ENCODE results near the gene MRPL50.
"Not testable (repeated sequence)": the region's sequence is repeated elsewhere in the genome, so short reads cannot be mapped to it uniquely, and the experiment has no call there.

DNA sequence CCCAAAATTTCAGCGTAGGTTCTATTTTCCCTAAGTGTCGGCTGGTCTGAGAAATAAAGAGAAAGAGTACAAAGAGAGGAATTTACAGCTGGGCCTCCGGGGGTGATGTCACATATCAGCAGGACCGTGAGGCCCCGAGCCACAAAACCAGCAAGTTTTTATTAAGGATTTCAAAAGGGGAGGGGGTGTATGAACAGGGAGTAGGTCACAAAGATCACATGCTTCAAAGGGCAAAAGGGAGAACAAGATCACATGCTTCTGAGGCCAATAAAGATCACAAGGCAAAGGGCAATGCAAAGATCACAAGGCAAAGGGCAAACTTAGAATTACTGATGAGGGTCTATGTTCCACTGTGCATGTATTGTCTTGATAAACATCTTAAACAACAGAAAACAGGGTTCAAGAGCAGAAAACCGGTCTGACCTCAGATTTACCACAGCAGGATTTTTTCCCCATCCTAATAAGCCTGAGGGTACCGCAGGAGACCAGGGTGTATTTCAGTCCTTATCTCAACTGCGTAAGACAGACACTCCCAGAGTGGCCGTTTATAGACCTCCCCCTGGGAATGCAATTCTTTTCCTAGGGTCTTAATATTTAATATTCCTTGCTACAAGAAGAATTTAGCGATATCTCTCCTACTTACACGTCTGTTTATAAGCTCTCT, 13.4 kb downstream of the MRPL50 start, which contains the start of gene BAAT:
- TF ChIP-seq, protein P1, sequence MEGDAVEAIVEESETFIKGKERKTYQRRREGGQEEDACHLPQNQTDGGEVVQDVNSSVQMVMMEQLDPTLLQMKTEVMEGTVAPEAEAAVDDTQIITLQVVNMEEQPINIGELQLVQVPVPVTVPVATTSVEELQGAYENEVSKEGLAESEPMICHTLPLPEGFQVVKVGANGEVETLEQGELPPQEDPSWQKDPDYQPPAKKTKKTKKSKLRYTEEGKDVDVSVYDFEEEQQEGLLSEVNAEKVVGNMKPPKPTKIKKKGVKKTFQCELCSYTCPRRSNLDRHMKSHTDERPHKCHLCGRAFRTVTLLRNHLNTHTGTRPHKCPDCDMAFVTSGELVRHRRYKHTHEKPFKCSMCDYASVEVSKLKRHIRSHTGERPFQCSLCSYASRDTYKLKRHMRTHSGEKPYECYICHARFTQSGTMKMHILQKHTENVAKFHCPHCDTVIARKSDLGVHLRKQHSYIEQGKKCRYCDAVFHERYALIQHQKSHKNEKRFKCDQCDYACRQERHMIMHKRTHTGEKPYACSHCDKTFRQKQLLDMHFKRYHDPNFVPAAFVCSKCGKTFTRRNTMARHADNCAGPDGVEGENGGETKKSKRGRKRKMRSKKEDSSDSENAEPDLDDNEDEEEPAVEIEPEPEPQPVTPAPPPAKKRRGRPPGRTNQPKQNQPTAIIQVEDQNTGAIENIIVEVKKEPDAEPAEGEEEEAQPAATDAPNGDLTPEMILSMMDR (IDR thresholded peaks at IDR 0.05; ENCODE audit: insufficient read depth, low read length, poor library complexity, severe bottlenecking), result not testable (repeated sequence)
- not testable (repeated sequence) for TF ChIP-seq EZH2phosphoT487 (conservative IDR thresholded peaks at IDR 0.05; ENCODE audit: low read length)

All from SU-DHL-6 (cell line).